GM23248 (cell line): Measurements from ENCODE around the gene CEP350. TPM values are rescaled to one million over a fixed set of nuclear protein-coding genes. Genes with fewer than 3 reads are reported as not detected.

Experiments
- DNase-seq: peaks from one replicate; pipeline ENCODE4 v3.0.0-alpha.2; 2015
- H2AFZ ChIP-seq: fragments of 200-600 bp; sonication (generic); 2 replicates; pipeline ENCODE4 v1.6.1; 2016; ENCODE audit warnings: antibody characterized with exemption
- H3F3A ChIP-seq: fragments of 200-600 bp; sonication (generic); 2 replicates; pipeline ENCODE4 v1.6.1; 2016; ENCODE audit warnings: mild to moderate bottlenecking, antibody characterized with exemption, mixed run types; ENCODE audit not compliant: insufficient read depth
- H3K27ac ChIP-seq: fragments of 200-600 bp; sonication (generic); 2 replicates; pipeline ENCODE4 v1.5.1; 2016; ENCODE audit warnings: mild to moderate bottlenecking
- H3K27me3 ChIP-seq: fragments of 200-600 bp; sonication (generic); replicated peaks from 2 replicates; pipeline ENCODE4 v1.6.1; 2016; ENCODE audit warnings: mild to moderate bottlenecking; ENCODE audit not compliant: insufficient read depth
- H3K36me3 ChIP-seq: fragments of 200-600 bp; sonication (generic); 2 replicates; pipeline ENCODE4 v1.6.1; 2016; ENCODE audit warnings: low read depth, mild to moderate bottlenecking
- H3K4me1 ChIP-seq: fragments of 200-600 bp; sonication (generic); 2 replicates; pipeline ENCODE4 v1.6.1; 2016; ENCODE audit warnings: mild to moderate bottlenecking; ENCODE audit not compliant: insufficient read depth
- H3K4me2 ChIP-seq: fragments of 200-600 bp; sonication (generic); one replicate; pipeline ENCODE4 v1.6.1; 2016; ENCODE audit warnings: mild to moderate bottlenecking; ENCODE audit not compliant: unreplicated experiment
- H3K4me3 ChIP-seq: fragments of 200-600 bp; sonication (generic); 2 replicates; pipeline ENCODE4 v1.5.1; 2016; ENCODE audit warnings: mild to moderate bottlenecking
- H3K79me2 ChIP-seq: fragments of 200-600 bp; sonication (generic); 2 replicates; pipeline ENCODE4 v1.6.1; 2016; ENCODE audit warnings: mild to moderate bottlenecking; ENCODE audit not compliant: insufficient read depth
- H3K9ac ChIP-seq: fragments of 200-600 bp; sonication (generic); 2 replicates; pipeline ENCODE4 v1.6.1; 2016; ENCODE audit warnings: mild to moderate bottlenecking
- H3K9me2 ChIP-seq: fragments of 200-600 bp; sonication (generic); 2 replicates; pipeline ENCODE4 v1.6.1; 2016; ENCODE audit warnings: mixed run types, mild to moderate bottlenecking, moderate library complexity; ENCODE audit not compliant: insufficient read depth
- H3K9me3 ChIP-seq: fragments of 200-600 bp; sonication (generic); one replicate; pipeline ENCODE4 v1.6.1; 2017; ENCODE audit warnings: low read depth
- H4K20me1 ChIP-seq: fragments of 200-600 bp; sonication (generic); 2 replicates; pipeline ENCODE4 v1.6.0; 2016; ENCODE audit not compliant: insufficient read depth
- EZH2 ChIP-seq: fragments of 200-600 bp; sonication (generic); IDR thresholded peaks from 2 replicates; pipeline ENCODE4 v1.6.1; 2018; ENCODE audit warnings: antibody characterized with exemption, mild to moderate bottlenecking; ENCODE audit not compliant: insufficient read depth, poor library complexity, severe bottlenecking
- EZH2phosphoT487 ChIP-seq: fragments of 200-600 bp; sonication (generic); IDR thresholded peaks from 2 replicates; pipeline ENCODE4 v1.6.1; 2018; ENCODE audit warnings: antibody characterized with exemption, moderate library complexity, mild to moderate bottlenecking, low read depth; ENCODE audit not compliant: insufficient read depth
- whole genome bisulfite sequencing, 2 experiments: methylation state at CpG; one replicate each; pipeline ENCODE4 v1.1.6; 2015 to 2017; ENCODE audit warnings: low lambda C conversion rate in 2 of 2, low coverage in 1 of 2; ENCODE audit errors: missing lambda C conversion rate in 2 of 2; 5-methylcytosine and 5-hydroxymethylcytosine counted together
- in situ Hi-C: fragments of 300-500 bp; cut with MboI; formaldehyde crosslinking; loops from 2 replicates; pipeline ENCODE4 v1.15.0; 2020
- polyA plus RNA-seq: library from polyadenylated mRNA; unstranded; fragments of >200 nt; fragmentation: Nextera tagmentation; extraction: Ambion mirVana; gene quantifications from 2 replicates; pipeline ENCODE4 v1.2.1, GENCODE V29; 2016
- total RNA-seq: library from RNA; depleted of rRNA; stranded (reverse); fragments of >200 nt; shearing (Covaris generic); gene quantifications from 2 replicates; pipeline ENCODE4 v1.2.3, GENCODE V29; 2014

Gene CEP350
- total and polyA plus RNA-seq, 2 experiments from 2014 or later, result 14.9 to 81.3 TPM

GRCh38 chr1:179930867-179931266 is 23.7 kb upstream of the CEP350 start:
- in situ Hi-C loops, result no loop called here
- H3K27ac ChIP-seq, result no peak overlapping the region
- no peaks in the 10 kb centered on the region for H3K36me3 ChIP-seq
- WGBS, 2 experiments, result 80 to 82% methylated on average over 3 of the region's 3 CpGs
- H3K79me2 ChIP-seq, result no peaks in the 10 kb centered on the region
- no peak overlapping the region for H3K4me3 ChIP-seq
- no peaks in the 10 kb centered on the region for H4K20me1 ChIP-seq
- no peak for DNase-seq
- H3K27me3 ChIP-seq, result no peaks in the 10 kb centered on the region
- no peak overlapping the region for H3K4me2 ChIP-seq
- no peak overlapping the region for H3K9ac ChIP-seq
- H3K4me1 ChIP-seq, result peaks cover 13% of the 10 kb centered on the region
- no peaks in the 10 kb centered on the region for H3K9me3 ChIP-seq
- no peak overlapping the region for H2AFZ ChIP-seq
- no peaks in the 10 kb centered on the region for H3K9me2 ChIP-seq
- TF ChIP-seq EZH2, result no peak
- TF ChIP-seq EZH2phosphoT487, result no peak
- H3F3A ChIP-seq, result peaks cover 13% of the 10 kb centered on the region

- Histone ChIP-seq H2AFZ (no peak overlapping the region), H3K27ac (no peak overlapping the region), H3K27me3 (no peaks in the 10 kb centered on the region), H3K9me3 (no peaks in the 10 kb centered on the region), H3K36me3 (no peaks in the 10 kb centered on the region), H4K20me1 (no peaks in the 10 kb centered on the region), H3K9ac (no peak overlapping the region), H3K4me2 (no peak overlapping the region), H3F3A (no peaks in the 10 kb centered on the region), H3K4me1 (no peaks in the 10 kb centered on the region), H3K4me3 (no peak overlapping the region), H3K79me2 (no peaks in the 10 kb centered on the region), H3K9me2 (no peaks in the 10 kb centered on the region)
- in situ Hi-C loops, result no loop called here
- no peak for DNase-seq
- no peak for TF ChIP-seq EZH2
- TF ChIP-seq EZH2phosphoT487, result no peak
- WGBS, 2 experiments, result 70 to 71% methylated on average over 2 of the region's 2 CpGs
Measured at GRCh38 chr1:179933219-179933618, 21.4 kb upstream of the CEP350 start.

- H3K4me3 ChIP-seq, result no peak overlapping the region
- no peaks in the 10 kb centered on the region for H4K20me1 ChIP-seq
- H3K79me2 ChIP-seq, result no peaks in the 10 kb centered on the region
- H3K9ac ChIP-seq, result no peak overlapping the region
- no peak overlapping the region for H3K4me2 ChIP-seq
- no peak for DNase-seq
- TF ChIP-seq EZH2, result no peak
- no peak for TF ChIP-seq EZH2phosphoT487
- no peaks in the 10 kb centered on the region for H3F3A ChIP-seq
- no peaks in the 10 kb centered on the region for H3K9me2 ChIP-seq
- in situ Hi-C loops, result no loop called here
- no peaks in the 10 kb centered on the region for H3K9me3 ChIP-seq
- no peaks in the 10 kb centered on the region for H3K27me3 ChIP-seq
- WGBS, 2 experiments, result 20 to 26% methylated on average over 1 of the region's 1 CpG
- H3K4me1 ChIP-seq, result no peaks in the 10 kb centered on the region
- H2AFZ ChIP-seq, result no peak overlapping the region
- H3K36me3 ChIP-seq, result no peaks in the 10 kb centered on the region
- H3K27ac ChIP-seq, result no peak overlapping the region
Measured at GRCh38 chr1:179935909-179936496, 18.6 kb upstream of the CEP350 start.

- no peaks in the 10 kb centered on the region for H3F3A ChIP-seq
- in situ Hi-C loops, result no loop called here
- no peaks in the 10 kb centered on the region for H3K4me1 ChIP-seq
- H3K36me3 ChIP-seq, result no peaks in the 10 kb centered on the region
- no peak overlapping the region for H2AFZ ChIP-seq
- no peak overlapping the region for H3K27ac ChIP-seq
- TF ChIP-seq EZH2 (no peak), EZH2phosphoT487 (no peak)
- no peaks in the 10 kb centered on the region for H3K9me2 ChIP-seq
- H3K4me2 ChIP-seq, result no peak overlapping the region
- DNase-seq, result no peak
- no peak overlapping the region for H3K9ac ChIP-seq
- no peaks in the 10 kb centered on the region for H3K9me3 ChIP-seq
- no peaks in the 10 kb centered on the region for H3K79me2 ChIP-seq
- H3K4me3 ChIP-seq, result no peak overlapping the region
- no peaks in the 10 kb centered on the region for H4K20me1 ChIP-seq
- H3K27me3 ChIP-seq, result no peaks in the 10 kb centered on the region
Measured at GRCh38 chr1:179937668-179938254, 16.8 kb upstream of the CEP350 start.
